NOMO-1 treated with DMSO at 0.1 percent for 48 hours (cell line): Measurements from ENCODE around the gene APPBP2.
"Not testable (repeated sequence)": the region's sequence is repeated elsewhere in the genome, so short reads cannot be mapped to it uniquely, and the experiment has no call there.

Source experiments
- DNase-seq: peaks from one replicate; lab custom pipeline; 2025; ENCODE audit not compliant: unreplicated experiment; lab: John Stamatoyannopoulos, UW

Gene APPBP2

DNA sequence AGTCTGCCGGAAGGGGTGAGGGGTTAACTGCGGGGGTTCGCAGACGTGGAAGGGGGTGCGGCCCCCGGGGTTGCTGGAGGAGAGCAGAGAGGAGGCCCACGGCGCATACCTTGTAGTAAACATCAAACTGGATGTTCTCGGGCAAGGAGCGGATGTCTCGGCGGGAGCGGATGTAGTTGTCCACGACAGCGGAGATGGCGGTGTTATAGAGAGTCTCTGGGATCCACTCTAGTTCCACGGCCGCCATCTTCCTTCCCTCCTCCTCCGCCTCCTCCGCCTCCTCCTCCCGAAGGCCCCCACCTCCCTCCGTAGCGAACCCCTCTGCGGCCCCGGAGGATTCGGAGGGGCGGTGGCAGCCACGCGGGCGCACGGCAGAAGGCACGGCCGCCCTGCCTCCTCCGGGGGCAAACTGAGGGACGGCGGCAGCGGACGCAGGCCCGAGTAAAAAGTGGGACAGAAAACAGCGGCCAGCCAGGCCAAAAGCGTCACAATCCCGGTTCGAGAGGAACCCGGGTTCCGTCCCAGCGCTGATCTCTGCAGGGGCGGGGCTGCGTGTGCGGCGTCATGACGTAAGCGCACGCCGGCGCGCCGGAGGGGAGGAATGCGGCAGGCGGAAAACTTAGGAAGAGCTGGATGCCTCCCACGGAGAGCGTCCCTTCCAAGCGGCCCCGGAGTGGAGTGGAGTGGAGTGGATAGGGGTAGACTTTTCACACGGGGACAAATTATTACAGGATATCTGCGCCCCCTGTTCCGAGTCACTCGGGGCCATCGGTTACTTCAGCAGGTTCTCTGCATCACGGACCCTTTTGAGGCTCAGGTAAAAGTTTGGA lies at the start of gene APPBP2:
APPBP2 (minus strand) TSS at position 558 of the 830 bp plus-strand sequence; CDS start at position 247, 311 bp downstream.
- DNase-seq = peak; percentile 66

DNA sequence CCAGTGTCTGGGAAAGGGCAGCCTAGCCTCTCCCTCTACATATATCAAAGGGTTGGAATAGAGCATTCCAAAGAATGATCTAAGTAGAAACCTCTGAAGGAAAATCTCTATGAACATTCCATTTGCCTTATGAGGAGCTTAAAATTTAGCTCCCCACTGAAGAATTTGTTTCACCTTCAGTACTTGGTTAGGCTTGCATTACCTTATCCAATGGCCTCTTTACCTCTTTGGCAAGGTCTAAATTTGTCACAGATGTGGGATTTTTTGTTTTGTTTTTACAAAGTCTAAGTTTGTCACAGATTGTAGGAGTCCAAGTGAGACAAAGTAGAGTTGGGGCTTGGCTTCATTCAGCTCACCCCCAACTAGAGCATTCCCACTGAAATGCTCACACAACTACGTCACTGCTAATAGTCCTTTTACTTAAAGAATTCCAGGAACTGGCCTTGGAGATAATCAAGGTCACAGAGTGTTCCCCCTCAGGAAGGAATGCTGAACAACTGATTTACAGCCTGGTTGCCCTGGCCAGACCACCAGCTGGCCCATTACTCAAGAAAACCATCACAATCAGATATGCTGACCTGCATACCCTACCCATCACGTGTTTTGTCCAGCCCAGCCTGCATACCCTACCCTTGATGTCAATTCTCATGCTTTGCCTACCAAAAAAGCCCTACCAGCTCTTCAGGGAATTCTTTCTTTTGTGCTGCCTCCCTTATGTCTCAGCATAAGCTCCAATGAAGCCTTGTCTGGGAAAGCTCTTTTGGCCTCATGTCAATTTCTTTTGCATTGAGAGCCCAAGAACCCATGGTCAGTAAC lies 47.4 kb upstream of the APPBP2 start:
- no peak for DNase-seq

- DNase-seq = no peak
Measured at GRCh38 chr17:60565233-60565632, 39.2 kb upstream of the APPBP2 start.

DNA sequence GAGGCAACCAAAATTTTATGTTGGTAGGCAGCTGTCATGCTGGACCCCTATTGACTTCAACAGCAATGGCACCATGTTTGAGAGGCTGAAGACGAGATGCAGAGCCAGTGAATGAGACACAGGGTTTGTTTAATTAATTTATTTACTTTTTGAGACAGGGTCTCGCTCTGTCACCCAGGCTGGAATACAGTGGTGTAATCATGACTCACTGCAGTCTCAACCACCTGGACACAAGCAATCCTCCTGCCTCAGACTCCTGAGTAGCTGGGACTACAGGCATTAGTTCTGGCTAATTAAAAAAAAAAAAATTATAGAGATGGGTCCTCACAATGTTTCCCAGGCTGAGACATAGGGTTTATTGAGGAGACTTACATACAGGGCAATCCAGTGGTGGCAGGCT lies 37.7 kb upstream of the APPBP2 start:
- DNase-seq = no peak

GRCh38 chr17:60562421-60562820 lies 36.4 kb upstream of the APPBP2 start:
- DNase-seq = no peak

DNA sequence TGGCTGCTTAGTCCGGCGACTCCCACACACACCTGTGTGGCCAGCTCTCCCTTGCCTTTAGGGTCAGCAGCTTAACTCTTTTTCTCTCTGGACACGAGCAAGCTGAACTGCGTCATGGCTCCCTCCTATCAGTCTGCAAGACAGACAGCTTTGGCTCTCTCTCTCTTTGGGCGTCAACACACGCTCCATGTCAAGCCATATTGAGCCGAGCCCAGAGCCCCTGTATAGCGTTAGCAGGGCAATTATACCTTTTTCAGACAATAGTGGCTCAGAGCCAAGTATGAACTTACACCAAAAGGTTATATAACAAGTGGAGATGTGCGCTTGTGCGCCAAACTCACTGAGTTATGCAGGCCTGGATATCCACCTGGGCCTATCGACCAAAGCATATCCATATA lies 34.8 kb upstream of the APPBP2 start:
- no peak for DNase-seq

DNA sequence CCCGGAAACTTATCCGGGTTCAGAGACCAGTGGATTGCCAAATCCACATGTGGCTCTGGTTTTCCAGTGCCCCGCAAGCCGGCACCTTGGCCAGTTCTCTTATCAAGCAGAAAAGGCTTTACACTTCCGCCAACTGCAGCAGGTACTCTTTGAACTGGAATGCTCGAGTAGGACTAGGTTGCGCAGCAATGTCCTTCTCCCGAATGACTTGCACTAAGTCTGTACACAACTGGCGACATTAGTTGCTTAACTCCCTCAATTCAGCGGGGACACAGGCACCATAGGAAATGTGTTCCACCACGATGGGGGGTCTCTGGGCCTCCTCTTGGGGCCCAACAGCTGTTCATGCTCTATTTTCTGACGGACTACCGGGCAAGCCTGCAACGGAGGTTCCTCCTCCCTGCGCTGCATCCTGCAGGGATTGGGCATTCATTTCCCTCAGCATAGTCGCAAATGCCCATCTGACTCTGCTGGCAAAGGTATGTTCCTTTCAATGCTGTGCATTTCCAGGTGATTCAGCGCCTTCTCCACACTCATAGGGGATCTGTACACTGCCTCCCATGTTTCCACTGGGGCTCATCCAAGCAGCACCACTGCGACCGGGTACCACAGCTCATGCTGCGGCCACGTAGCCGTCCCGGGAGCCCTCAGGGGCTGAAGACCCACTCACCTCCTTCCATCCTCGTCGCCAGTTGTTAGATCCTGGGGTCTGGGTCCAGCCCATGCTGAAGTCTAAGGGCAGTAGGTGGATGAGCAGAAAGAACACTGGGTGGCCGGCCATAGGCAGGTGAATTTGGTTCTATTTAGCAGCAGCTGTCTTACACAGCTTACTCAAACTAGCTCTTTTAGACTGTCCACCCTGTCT lies 34.2 kb upstream of the APPBP2 start:
- no peak for DNase-seq

DNA sequence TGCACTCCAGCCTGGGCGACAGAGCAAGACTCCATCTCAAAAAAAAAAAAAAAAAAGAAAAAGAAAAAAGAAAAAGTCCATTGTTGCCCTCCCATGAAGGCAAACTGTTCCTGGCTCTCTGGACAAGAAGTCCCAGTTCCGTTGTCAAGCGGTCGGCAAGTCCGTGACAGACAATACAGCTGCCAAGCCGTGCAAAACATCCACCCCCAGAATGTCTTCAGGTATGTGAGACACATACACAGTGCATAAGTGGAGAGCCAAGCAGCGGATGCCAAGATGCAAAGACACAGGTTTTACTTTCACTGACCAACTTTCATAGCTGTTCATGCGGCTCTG lies 33.6 kb upstream of the APPBP2 start:
- DNase-seq = no peak

GRCh38 chr17:60557805-60558204 lies 31.8 kb upstream of the APPBP2 start:
- DNase-seq = no peak

DNA sequence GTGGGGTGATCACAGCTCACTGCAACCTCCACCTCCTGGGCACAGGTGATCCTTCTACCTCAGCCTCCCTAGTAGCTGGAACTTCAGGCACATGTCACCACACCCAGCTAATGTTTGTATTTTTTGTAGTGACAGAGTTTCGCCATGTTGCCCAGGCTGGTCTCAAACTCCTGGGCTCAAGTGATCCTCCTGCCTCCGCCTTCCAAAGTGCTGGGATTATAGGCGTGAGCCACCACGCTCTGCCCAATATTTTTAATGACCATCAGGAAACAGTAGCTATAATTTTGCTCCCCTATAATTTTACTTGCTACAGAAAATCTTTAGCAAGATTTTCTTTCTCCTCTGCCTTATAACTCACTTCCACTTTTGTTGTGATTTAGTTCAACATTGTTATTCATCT lies 29.7 kb upstream of the APPBP2 start:
- DNase-seq = no peak

- no peak for DNase-seq
Measured at GRCh38 chr17:60554377-60554788, 28.3 kb upstream of the APPBP2 start.

- DNase-seq = not testable (repeated sequence)
Measured at GRCh38 chr17:60552255-60552654, 26.2 kb upstream of the APPBP2 start.

DNA sequence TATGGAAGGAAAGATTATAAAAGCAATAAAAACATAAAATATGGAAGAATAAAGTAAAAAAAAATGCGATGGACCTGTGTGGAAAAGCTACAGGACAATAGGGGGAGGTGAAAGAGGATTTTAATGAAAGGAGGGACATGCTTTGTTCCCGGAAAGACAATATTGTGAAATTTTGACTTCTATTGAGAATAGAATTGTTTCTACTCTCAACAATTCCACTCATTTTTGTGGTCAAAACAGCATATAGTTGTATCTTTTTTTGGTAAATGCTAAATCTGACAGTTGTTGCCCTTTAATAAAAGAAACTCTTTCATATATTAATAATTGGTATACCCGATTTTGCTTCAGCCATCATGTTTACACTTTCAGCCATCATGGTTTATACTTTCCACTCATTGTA lies 22.9 kb upstream of the APPBP2 start:
- DNase-seq = no peak

DNA sequence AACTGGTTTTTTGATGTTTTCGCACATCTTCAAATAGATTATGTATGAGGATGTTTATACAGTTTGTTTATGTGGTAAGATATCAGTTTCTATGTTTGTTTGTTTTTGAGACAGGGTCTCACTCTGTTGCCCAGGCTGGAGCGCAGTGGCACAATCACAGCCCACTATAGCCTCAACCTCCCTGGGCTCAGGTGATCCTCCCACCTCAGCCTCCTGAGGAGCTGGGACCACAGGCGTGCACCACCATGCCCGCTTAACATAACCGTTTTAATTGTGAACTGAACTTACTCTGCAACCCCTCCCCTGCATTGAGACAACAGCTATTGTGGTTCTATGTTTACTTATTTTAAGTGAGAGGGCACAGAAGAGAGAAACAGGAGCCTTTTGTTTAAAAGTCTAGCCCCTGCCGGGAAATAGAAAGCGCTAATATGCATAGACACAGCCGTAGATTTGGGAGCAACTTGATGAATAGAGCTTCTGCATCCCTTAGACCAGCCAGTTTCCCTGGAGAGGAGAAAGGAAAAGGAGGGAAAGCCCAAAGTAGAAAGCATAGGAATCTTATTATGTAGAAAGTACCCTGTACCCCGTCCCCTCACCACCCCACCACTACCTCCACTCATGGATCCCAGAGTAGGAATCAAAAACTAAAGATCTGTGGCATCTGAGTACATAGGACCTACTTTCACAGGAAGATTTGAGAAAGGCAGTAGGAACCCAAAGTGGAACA lies 19.6 kb upstream of the APPBP2 start:
- no peak for DNase-seq

DNA sequence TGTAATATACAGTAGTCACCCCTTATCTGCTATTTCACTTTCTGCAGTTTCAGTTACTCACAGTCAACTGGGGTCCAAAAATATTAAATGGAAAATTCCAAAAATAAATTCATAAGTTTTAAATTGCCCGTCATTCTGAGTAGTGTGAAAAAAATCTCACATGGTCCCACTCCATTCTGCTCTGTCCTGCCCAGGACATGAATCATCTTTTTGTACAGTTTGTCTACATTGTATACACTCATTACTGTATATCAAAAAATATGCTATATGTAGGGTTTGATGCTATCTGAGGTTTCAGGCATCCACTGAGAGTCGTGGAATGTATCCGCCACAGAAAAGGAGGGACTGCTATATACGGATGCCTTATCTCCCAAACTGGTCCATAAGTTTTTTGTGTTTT lies 16.0 kb upstream of the APPBP2 start:
- no peak for DNase-seq

- no peak for DNase-seq
Measured at GRCh38 chr17:60540460-60540859, 14.4 kb upstream of the APPBP2 start.

GRCh38 chr17:60539807-60540206 lies 13.8 kb upstream of the APPBP2 start:
- no peak for DNase-seq

DNA sequence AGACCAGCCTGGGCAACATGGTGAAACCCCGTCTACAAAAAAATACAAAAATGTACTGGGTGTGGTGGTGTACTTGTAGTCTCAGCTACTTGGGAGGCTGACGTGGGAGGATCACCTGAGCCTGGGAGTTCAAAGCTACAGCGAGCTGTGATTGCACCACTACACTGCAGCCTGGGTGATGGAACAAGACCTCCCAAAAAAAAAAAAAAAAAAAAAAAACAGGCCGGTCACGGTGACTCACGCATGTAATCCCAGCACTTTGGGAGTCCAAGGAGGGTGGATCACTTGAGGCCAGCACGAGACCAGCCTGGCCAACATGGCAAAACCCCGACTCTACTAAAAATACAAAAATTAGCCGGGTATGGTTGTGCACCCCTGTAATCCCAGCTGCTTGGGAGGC lies 12.7 kb upstream of the APPBP2 start:
- no peak for DNase-seq

DNA sequence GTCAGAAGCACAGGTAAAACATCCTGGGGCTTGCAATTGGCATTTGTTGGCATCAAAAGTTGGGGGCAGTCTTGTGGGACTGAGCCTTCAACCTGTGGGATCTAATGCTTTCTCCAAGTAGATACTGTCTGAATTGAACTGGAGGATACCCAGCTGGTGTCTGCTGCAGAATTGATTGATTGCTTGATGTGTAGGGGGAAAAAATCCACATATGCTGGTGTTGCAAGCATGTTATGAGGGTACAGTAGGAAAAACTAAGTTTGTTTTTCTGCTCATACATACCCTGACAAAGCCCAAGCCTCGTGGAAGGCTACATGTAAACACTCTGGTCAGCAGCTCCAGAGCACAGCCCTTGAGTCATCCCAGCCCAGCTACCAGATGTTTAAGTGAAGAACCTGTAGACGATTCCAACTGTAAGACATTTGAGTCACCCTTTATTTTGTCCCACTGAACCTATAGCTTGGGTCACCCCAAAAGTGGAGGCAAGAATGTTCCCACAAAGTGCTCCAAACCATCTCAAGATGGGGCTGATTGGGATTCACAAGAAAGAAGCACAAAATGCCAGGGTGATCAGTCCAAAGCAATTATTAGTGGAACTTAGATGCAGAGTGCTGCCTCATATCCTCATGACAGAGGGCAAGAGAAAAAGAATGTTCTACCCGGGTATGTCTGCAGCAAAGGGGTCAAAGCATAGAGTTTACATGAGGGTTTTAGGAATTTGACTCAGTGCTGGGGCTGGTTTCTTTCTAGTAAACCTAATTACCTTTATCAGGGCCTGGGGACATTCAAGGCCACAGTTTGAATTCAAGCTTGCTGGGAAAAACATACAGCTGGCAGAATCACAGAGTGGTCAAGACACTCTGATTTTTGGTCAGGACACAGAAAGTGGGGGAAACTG lies 9.6 kb upstream of the APPBP2 start:
- no peak for DNase-seq
